Stimulated activated CD8-positive, alpha-beta memory T cell treated with anti-CD3 and anti-CD28 coated beads, Interleukin-15, amount 100 ng/mL, for 24 hours (primary cell): Measurements from ENCODE around the gene NBPF15.
"Not testable (repeated sequence)": the region's sequence is repeated elsewhere in the genome, so short reads cannot be mapped to it uniquely, and the experiment has no call there.

Source experiments
- DNase-seq: peaks from one replicate; pipeline ENCODE4 v3.0.0-alpha.2; 2020; ENCODE audit warnings: low read depth

The NBPF15 gene

GRCh38 chr1:144461136-144461759, at the start of gene NBPF15:
NBPF15 (minus strand) TSS chr1:144461669; CDS start chr1:144440003, 21,666 bp downstream.
- DNase-seq, result peak; percentile 41

DNA sequence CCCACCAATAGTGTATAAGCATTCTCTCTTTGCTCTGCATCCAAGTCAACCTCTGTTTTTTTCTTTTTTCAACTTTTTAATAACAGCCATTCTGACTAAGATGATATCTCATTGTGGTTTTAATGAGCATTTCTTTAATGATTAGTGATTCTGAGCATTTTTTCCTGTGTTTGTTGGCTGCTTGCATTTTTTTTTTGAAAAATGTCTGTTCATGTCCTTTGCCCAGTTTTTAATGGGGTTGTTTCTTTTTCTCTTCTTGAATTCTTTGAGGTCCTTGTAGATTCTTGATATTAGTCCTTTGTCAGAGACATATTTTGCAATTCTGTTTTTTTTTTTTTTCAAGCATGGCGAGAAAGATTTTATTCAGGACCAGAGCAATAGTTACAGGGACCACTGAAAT, 35.0 kb upstream of the NBPF15 start:
- not testable (repeated sequence) for DNase-seq

GRCh38 chr1:144494130-144494529, 32.7 kb upstream of the NBPF15 start:
- not testable (repeated sequence) for DNase-seq

DNA sequence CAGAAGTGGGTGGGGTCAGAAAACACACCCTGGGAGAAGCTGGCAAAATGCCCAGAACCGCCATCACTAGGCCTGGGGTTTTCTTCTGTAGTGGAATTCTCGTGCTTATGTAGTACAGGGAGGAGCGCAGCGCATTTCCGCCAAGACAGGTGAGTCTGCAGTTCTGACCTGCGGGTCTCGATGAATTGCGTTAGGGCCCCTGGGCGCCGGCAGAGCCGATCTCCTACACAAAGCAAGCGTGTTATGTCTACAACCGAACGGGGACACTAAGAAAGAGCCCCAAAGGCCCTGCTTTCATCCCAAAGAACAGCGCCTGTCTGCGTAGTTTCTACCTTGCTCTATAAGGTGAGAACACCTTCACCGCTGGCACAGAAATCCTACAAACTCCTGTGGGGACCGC, 28.9 kb upstream of the NBPF15 start:
- DNase-seq, result not testable (repeated sequence)

GRCh38 chr1:144487002-144487401, 25.5 kb upstream of the NBPF15 start:
- not testable (repeated sequence) for DNase-seq

DNA sequence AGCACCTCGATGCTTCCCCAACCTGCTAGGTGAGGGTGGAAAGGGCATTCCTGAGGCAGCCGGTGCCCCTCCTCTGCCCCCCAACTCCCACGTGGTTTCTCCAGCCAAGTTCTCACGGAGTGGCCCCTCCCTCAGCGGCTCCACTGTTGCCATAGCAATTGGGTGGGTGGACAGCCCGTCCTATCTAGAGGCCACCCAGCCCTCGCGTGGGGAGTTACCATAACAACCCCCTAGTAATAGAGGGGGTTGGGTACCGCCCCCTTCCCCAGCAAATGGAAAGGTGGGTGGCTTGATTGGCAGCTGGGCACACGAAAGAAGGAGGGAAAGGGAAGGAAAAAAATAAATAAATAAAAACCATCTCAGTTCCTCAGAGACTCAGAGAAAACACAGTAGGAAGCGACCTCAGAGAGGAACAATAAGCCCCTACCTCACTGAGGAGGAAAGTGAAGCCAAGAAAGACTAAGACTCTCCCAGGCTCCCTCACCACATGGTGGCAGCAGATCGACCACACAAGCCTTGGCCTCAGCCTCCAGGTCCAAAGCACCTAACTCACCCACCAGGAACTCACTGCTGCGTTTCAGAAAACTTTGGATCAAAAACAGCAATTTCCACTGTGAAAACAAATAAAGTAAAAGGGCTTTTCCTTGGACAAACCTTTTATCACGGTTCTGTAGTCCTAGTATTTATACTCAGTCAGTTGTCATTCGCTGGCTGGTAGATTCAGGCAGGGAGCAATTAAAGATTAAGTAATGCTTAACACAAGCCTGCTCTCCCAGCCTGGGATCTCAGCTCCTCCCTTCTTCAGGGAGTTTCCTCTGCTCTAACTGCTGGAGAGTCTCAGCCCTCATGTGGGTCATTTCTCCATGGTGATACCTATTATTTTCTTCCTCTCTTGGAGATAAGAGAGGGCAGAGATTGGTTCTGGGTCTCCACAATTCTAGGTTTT, 23.9 kb upstream of the NBPF15 start:
- not testable (repeated sequence) for DNase-seq

DNA sequence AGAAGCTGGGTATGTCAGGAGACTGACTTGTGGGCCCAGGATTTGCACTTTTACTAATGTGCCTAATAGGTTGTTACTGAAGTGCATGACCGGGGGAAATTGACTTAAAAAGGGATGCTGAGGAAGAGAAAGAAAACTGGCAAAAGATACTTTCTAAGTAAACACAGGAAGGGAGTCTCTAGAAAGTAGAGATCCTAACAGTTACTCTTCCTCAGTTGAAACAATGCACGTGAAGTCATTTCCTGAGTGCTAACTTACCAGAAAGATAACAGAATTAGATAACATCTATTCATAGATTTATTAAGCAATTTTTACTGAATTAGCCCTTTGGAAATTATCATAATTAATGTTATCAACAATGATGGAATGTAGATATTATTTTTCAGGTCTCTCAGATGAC, 12.4 kb upstream of the NBPF15 start:
- DNase-seq, result not testable (repeated sequence)

DNA sequence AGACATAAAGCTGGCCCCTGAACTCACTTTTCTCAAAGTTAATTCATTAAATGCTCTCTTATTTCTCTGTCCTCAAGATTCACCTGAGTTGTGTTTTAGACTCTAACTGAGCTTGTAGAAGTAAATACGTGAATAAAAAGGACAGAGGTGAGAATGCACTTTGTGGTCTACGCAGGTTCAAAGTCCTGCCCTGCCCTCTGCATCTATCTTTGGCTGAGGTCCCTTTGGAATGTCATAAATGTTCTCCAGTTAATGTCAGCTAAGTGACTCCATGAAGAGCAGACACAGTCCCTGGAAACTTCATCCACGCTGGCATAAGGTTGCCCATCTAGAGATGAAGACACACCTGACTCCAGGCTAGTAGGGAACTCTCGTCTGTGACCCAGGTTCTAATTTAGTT, 10.0 kb upstream of the NBPF15 start:
- DNase-seq, result not testable (repeated sequence)

GRCh38 chr1:144461778-144462177, 309 bp upstream of the NBPF15 start:
- DNase-seq, result not testable (repeated sequence)

DNA sequence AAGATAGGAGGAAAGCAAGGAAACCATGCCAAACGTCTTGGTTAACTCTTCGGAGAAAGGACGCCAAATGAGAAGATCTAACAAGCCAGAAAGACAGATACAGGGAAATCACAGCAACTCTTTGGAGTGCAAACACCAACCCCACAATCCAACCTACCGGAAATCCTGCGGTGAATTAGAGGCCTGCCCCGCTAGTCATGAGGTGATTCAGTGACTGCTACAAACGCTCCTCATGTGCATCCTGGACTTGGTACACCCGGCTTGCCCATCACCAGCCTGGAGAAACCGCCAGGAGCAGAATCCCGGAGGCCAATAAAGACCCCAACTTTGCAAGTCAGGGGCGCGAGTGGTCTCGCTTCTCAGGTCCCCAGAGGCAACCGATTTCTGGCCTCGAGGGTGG, 783 bp downstream of the NBPF15 start:
- DNase-seq, result not testable (repeated sequence)

DNA sequence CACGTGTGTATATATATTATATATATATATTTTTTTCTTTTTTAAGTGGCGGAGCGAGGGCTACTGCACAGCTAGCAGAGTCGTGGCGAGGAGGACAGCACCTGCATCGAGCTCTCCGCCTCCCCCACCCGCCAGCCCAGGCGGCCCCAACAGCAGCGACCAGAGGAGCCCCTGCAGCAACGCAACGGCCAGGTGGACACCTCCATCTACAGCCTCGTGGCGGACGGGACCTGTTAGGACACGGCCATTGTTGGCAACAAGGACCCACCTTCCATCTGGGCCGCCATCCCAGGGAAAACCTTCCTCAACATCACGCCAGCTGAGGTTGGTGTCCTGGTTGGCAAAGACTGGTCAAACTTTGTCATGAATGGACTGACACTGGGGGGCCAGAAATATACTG, 19.1 kb downstream of the NBPF15 start:
- not testable (repeated sequence) for DNase-seq

GRCh38 chr1:144439737-144440136, 21.7 kb downstream of the NBPF15 start:
- DNase-seq, result not testable (repeated sequence)

DNA sequence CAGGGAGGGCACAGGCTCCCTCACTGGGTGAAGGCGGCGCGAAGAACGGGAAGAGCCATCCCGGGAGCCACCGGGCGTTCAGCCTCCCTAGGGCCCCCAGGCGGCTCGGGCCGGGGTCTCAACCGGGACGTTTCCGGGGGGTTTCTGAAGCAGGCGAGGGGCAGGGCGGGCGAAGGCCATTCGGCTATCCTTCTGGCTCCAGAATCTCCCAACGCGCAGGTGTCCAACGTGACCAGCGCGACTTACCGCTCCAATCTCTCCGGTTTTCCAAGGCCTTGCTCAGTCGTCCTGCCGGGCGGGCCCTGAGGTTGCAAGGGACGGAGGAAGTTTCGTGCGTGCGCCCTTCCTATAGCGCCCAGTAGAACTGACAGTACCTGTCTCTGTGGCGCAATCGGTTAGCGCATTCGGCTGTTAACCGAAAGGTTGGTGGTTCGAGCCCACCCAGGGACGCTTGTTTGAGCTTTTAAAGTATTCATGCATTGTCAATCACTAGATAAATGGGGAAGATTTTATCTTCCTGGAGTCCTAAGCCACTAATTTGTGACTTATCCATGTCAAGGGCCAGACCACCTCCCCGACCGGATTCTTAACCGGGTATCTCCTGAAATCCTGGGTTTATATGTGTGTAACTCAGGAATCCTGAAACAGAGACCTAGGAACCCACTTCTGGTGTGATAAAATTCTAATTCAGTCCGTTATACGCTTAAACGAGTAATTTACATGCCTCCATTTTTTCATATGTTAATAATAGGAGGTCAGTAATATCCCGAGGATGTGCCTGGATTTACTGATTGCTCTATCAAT, 42.4 kb downstream of the NBPF15 start:
- DNase-seq, result peak; percentile 43

GRCh38 chr1:144413404-144414118, 47.9 kb downstream of the NBPF15 start:
- DNase-seq, result not testable (repeated sequence)

- DNase-seq, result peak; percentile 64
Observed at GRCh38 chr1:144412491-144413403, 48.7 kb downstream of the NBPF15 start.

DNA sequence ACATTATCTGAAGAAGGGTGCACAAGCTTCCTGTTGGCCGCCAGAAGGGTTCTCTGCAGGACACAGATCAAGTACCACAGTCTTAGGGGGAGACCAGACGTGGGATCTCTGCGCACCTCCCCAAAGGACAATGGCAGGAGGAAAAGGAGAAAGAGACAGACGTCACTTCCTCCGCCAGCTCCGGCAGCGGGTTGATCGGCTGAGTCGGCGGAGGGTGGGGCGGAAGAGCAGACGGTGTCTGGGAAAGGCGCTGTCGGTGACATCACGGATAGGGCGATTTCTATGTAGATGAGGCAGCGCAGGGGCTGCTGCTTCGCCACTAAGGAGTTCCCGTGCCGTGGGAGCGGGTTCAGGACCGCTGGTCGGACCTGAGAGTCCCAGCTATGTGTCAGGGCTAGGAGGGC, 49.4 kb downstream of the NBPF15 start:
- DNase-seq, result peak; percentile 30

- DNase-seq, result not testable (repeated sequence)
Observed at GRCh38 chr1:144402807-144403206, 58.7 kb downstream of the NBPF15 start.

GRCh38 chr1:144371651-144372050, 89.8 kb downstream of the NBPF15 start:
- DNase-seq, result not testable (repeated sequence)
